Measurements from ENCODE around the gene UBN2. TPM values are rescaled to one million over a fixed set of nuclear protein-coding genes. Genes with fewer than 3 reads are reported as not detected.
"Not testable (repeated sequence)": the region's sequence is repeated elsewhere in the genome, so short reads cannot be mapped to it uniquely, and the experiment has no call there.

Gene UBN2
- total and polyA plus RNA-seq, 5 donors, result 3.1 to 20.2 (median 15.4) TPM

DNA sequence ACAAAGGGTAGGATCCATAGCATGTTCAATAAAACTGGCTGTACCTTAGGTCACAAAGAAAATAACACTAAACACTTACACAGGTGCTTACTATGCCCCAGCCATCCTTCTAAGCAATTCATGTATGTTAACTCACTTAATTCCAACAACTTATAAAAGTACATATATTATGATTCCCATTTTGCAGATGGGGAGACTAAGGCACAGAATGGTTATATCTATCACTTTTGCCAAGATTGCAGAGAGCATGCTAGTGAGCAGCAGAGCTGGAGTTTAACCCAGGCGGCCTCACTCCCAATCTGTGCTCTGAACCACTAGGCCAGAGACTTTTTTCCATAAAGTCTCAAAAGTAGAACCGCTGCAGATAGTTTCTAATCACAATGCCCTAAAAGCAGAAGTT is 18.9 kb upstream of the UBN2 start:
- Histone ChIP-seq H3K27me3 (ENCODE audit: control insufficient read depth, insufficient read depth) (no peaks in the 10 kb centered on the region), H3K27ac (ENCODE audit: low read length) (no peak overlapping the region), H3K4me1 (ENCODE audit: control insufficient read depth, insufficient read depth, low read length) (no peaks in the 10 kb centered on the region), H3K9me3 (ENCODE audit: control insufficient read depth, low read length) (no peaks in the 10 kb centered on the region), H3K4me3 (ENCODE audit: low read length) (no peak overlapping the region)
- 90% methylated on average over 2 of the region's 2 CpGs for WGBS
- ATAC-seq (no peak), DNase-seq (no peak)
- intact Hi-C loops (cut with DNase I), result no loop called here

DNA sequence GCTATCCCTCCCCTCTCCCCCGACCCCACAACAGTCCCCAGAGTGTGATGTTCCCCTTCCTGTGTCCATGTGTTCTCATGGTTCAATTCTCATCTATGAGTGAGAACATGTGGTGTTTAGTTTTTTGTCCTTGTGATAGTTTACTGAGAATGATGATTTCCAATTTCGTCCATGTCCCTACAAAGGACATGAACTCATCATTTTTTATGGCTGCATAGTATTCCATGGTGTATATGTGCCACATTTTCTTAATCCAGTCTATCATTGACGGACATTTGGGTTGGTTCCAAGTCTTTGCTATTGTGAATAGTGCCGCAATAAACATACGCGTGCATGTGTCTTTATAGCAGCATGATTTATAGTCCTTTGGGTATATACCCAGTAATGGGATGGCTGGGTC is 17.5 kb upstream of the UBN2 start:
- H3K27me3 ChIP-seq (ENCODE audit: control insufficient read depth, insufficient read depth); H3K4me1 ChIP-seq (ENCODE audit: control insufficient read depth, insufficient read depth, low read length); DNase-seq; H3K4me3 ChIP-seq (ENCODE audit: low read length); H3K9me3 ChIP-seq (ENCODE audit: control insufficient read depth, low read length); ATAC-seq; H3K27ac ChIP-seq (ENCODE audit: low read length); intact Hi-C loops (cut with DNase I): not testable (repeated sequence)
- WGBS, result 91% methylated on average over 6 of the region's 6 CpGs

DNA sequence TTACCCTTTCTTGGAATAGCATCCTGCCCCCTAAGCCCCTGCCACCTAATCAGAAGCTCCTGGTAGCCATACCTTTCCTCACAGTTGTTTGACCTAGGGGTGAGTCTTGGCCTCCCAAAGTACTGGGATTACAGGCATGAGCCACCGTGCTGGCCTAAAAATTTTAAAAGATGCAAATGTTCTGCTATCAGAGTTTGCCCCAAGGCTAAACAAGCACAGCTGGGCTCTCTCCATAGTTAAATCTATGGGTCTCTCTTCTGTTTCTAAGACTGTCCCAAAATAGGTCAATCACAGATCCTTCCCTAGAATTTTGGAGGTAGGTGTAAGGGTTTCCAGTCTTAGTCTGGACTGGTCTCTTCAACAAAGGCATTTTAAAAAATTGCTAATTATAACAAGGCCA is 12.9 kb upstream of the UBN2 start:
- no peaks in the 10 kb centered on the region for H3K9me3 ChIP-seq (ENCODE audit: control insufficient read depth, low read length)
- no peak overlapping the region for H3K27ac ChIP-seq (ENCODE audit: low read length)
- ATAC-seq (no peak), DNase-seq (no peak)
- intact Hi-C loops (cut with DNase I), result no loop called here
- 69% methylated on average over 1 of the region's 1 CpG for WGBS
- H3K4me1 ChIP-seq (ENCODE audit: control insufficient read depth, insufficient read depth, low read length), result no peaks in the 10 kb centered on the region
- no peaks in the 10 kb centered on the region for H3K27me3 ChIP-seq (ENCODE audit: control insufficient read depth, insufficient read depth)
- H3K4me3 ChIP-seq (ENCODE audit: low read length), result no peak overlapping the region

DNA sequence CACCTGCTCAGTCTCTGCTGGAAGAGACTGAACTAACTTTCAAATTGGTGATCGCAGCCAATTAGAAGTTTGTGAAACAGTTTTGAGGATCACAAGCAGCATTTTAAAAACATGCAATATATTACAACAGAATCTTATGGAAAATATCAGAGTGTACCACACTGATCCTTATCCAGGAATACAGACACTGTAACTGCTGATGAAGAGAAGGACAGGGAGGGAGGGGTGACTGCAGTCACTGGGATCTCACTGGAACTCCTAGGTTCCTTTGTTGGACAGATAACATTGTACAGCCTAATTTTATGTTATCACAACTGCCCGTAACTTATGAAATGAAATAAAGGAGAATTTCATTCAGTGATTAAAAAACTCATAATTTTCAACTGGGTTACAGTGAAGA is 6.8 kb upstream of the UBN2 start:
- ATAC-seq (no peak), DNase-seq (no peak)
- H3K4me3 ChIP-seq (ENCODE audit: low read length), result no peak overlapping the region
- H3K9me3 ChIP-seq (ENCODE audit: control insufficient read depth, low read length), result no peaks in the 10 kb centered on the region
- H3K27ac ChIP-seq (ENCODE audit: low read length), result no peak overlapping the region
- H3K27me3 ChIP-seq (ENCODE audit: control insufficient read depth, insufficient read depth), result no peaks in the 10 kb centered on the region
- no peaks in the 10 kb centered on the region for H3K4me1 ChIP-seq (ENCODE audit: control insufficient read depth, insufficient read depth, low read length)
- intact Hi-C loops (cut with DNase I), result no loop called here
- WGBS, result 80% methylated on average over 2 of the region's 2 CpGs

DNA sequence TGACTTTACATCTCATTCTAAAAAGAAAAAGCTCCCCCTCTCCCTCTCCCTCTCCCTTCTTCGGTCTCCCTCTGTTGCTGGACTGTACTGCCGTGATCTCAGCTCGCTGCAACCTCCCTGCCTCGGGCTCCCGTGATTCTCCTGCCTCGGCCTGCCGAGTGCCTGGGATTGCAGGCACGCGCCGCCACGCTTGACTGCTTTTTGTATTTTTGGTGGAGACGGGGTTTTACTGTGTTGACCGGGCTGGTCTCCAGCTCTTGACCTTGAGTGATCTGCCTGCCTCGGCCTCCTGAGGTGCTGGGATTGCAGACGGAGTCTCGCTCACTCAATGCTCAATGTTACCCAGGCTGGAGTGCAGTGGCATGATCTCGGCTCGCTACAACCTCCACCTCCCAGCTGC is 6.2 kb upstream of the UBN2 start:
- not testable (repeated sequence) for DNase-seq
- WGBS, result 93% methylated on average over 18 of the region's 18 CpGs

DNA sequence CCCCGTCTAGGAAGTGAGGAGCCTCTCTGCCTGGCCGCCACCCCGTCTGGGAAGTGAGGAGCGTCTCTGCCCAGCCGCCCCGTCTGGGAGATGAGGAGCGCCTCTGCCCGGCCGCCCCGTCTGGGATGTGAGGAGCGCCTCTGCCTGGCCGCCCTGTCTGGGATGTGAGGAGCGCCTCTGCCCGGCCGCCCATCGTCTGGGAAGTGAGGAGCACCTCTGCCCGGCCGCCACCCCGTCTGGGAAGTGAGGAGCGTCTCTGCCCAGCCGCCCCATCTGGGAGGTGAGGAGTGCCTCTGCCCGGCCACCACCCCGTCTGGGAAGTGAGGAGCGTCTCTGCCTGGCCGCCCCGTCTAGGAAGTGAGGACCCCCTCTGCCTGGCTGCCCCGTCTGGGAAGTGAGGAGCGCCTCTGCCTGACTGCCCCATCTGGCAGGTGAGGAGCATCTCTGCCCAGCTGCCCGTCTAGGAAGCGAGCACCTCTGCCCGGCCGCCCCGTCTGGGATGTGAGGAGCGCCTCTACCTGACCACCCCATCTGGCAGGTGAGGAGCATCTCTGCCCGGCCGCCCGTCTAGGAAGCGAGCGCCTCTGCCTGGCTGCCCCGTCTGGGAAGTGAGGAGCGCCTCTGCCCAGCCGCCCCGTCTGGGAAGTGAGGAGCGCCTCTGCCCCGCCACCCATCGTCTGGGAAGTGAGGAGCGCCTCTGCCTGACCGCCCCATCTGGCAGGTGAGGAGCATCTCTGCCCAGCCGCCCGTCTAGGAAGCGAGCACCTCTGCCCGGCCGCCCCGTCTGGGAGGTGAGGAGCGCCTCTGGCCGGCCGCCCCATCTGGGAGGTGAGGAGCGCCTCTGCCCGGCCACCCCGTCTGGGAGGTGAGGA is 5.5 kb upstream of the UBN2 start:
- H3K4me1 ChIP-seq (ENCODE audit: control insufficient read depth, insufficient read depth, low read length); ATAC-seq; H3K27me3 ChIP-seq (ENCODE audit: control insufficient read depth, insufficient read depth); H3K4me3 ChIP-seq (ENCODE audit: low read length); H3K9me3 ChIP-seq (ENCODE audit: control insufficient read depth, low read length); intact Hi-C loops (cut with DNase I); H3K27ac ChIP-seq (ENCODE audit: low read length): not testable (repeated sequence)
- peak in 2 of 3 donors; percentile 44 to 45 for DNase-seq
- 94% methylated on average over 60 of the region's 60 CpGs for WGBS

More for the DNA sequence above, 6.2 kb upstream of the UBN2 start:
- H3K9me3 ChIP-seq (ENCODE audit: control insufficient read depth, low read length); ATAC-seq; H3K4me1 ChIP-seq (ENCODE audit: control insufficient read depth, insufficient read depth, low read length); H3K27me3 ChIP-seq (ENCODE audit: control insufficient read depth, insufficient read depth); intact Hi-C loops (cut with DNase I); H3K4me3 ChIP-seq (ENCODE audit: low read length); H3K27ac ChIP-seq (ENCODE audit: low read length): not testable (repeated sequence)

DNA sequence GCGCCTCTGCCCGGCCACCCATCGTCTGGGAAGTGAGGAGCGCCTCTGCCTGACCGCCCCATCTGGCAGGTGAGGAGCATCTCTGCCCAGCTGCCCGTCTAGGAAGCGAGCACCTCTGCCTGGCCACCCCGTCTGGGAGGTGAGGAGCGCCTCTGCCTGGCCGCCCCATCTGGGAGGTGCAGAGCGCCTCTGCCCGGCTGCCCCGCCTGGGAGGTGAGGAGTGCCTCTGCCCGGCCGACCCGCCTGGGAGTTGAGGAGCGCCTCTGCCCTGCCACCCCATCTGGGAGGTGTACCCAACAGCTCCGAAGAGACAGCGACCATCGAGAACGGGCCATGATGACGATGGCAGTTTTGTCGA is 4.9 kb upstream of the UBN2 start:
- H3K27ac ChIP-seq (ENCODE audit: low read length); H3K27me3 ChIP-seq (ENCODE audit: control insufficient read depth, insufficient read depth); H3K9me3 ChIP-seq (ENCODE audit: control insufficient read depth, low read length); H3K4me3 ChIP-seq (ENCODE audit: low read length); intact Hi-C loops (cut with DNase I); H3K4me1 ChIP-seq (ENCODE audit: control insufficient read depth, insufficient read depth, low read length); ATAC-seq: not testable (repeated sequence)
- whole genome bisulfite sequencing, result 96% methylated on average over 23 of the region's 23 CpGs
- DNase-seq, result peak in 2 of 3 donors; percentile 30 to 41

DNA sequence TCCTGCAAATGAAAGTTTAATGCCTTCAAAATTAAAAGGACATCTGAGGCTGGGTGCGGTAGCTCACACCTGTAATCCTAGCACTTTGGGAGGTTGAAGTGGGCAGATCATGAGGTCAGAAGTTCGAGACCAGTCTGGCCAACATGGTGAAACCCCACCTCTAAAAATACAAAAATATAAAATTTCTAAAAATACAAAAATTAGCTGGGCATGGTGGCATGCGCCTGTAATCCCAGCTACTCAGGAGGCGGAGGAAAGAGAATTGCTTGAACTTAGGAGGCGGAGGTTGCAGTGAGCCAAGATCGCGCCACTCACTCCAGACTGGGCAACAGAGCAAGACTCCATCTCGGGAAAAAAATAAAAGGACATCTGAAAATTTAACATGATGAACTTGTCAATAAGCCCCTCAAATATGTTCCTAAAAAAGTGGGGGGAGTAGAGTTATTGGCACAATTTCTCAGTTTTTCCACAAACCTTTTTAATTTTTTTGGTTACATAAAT is 4.0 kb upstream of the UBN2 start:
- H3K27ac ChIP-seq (ENCODE audit: low read length), result not testable (repeated sequence)
- whole genome bisulfite sequencing, result 88% methylated on average over 8 of the region's 8 CpGs

DNA sequence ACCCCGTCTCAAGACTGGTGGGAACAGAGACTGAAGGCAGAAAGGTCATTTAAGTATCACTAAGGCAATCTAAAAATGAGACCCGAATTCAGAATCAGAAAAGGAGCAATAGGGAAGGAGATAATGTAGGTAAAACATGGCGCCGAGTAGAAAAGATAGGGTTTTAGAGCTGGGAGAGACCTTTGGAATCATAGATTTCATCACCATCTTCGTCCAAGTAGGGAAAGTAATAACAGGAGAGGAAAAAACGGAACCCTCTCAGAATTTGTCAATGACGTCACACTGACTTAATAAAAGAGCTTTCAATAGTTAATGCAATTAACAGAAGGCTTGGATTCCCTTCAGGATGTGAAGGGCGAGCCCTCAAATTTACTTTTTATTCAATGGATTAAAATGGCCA is 1.0 kb upstream of the UBN2 start:
- Histone ChIP-seq H3K27ac (ENCODE audit: low read length) (no peak overlapping the region), H3K4me1 (ENCODE audit: control insufficient read depth, insufficient read depth, low read length) (no peaks in the 10 kb centered on the region), H3K9me3 (ENCODE audit: control insufficient read depth, low read length) (no peaks in the 10 kb centered on the region), H3K4me3 (ENCODE audit: low read length) (peak overlapping the region; percentile 77), H3K27me3 (ENCODE audit: control insufficient read depth, insufficient read depth) (no peaks in the 10 kb centered on the region)
- WGBS, result 68% methylated on average over 8 of the region's 8 CpGs
- no peak for ATAC-seq
- intact Hi-C loops (cut with DNase I), result no loop called here
- no peak for DNase-seq

More for the DNA sequence above, 4.0 kb upstream of the UBN2 start:
- DNase-seq; intact Hi-C loops (cut with DNase I); ATAC-seq; H3K9me3 ChIP-seq (ENCODE audit: control insufficient read depth, low read length); H3K4me1 ChIP-seq (ENCODE audit: control insufficient read depth, insufficient read depth, low read length); H3K4me3 ChIP-seq (ENCODE audit: low read length); H3K27me3 ChIP-seq (ENCODE audit: control insufficient read depth, insufficient read depth): not testable (repeated sequence)

DNA sequence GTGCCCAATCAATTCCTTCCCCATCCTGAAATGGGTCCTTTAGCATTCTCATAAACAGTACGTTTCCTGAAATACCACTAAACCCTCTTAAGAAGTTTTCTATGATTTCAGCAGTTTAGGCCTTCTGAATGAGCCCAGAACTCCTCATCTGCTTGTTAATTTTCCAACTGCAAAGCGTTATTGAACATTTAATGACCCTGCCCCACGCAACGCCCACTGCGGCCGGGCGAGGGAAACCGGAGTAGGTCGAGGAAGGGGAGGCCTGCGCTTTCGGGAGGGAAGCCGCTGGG is 608 bp upstream of the UBN2 start:
- DNase-seq (no peak), ATAC-seq (no peak)
- no peaks in the 10 kb centered on the region for H3K9me3 ChIP-seq (ENCODE audit: control insufficient read depth, low read length)
- H3K27me3 ChIP-seq (ENCODE audit: control insufficient read depth, insufficient read depth), result no peaks in the 10 kb centered on the region
- no peaks in the 10 kb centered on the region for H3K4me1 ChIP-seq (ENCODE audit: control insufficient read depth, insufficient read depth, low read length)
- intact Hi-C loops (cut with DNase I), result no loop called here
- 4% methylated on average over 12 of the region's 12 CpGs for WGBS
- H3K4me3 ChIP-seq (ENCODE audit: low read length), result peak overlapping the region; percentile 77
- peak overlapping the region; percentile 76 for H3K27ac ChIP-seq (ENCODE audit: low read length)

DNA sequence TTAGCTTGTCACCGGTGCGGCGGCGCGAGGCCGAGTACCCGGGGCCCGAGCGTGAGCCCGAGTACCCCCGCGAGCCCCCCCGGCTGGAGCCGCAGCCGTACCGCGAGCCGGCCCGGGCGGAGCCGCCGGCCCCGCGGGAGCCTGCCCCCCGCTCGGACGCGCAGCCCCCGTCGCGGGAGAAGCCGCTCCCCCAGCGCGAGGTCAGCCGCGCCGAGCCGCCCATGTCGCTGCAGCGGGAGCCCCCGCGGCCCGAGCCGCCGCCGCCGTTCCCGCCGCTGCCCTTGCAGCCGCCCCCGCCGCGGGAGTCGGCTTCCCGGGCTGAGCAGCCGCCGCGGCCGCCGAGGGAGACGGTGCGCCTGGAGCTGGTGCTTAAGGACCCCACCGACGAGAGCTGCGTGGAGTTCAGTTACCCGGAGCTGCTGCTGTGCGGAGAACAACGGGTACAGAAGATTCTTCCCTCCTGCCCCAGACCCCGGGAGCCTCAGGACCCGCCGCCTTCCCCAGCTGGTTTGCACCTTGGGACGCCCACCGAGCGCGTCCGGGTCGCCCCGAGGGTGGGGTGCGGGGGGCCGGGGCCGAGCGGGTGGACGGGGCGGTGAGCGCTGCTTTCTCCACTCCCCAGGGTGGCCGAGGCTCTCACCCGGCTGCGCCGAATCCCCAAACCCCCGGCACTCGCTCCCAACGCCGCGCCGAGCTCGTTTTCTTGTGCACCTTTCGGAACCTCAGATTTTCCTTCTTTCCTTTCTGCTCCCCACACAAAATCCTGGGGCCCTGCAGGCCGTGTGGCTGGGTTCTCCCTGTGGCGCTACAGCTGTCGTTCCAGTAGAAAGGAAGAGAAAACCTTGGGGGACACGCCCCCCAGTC is 708 bp downstream of the UBN2 start:
- DNase-seq, result peak; percentile 22 to 74 (median 56)
- Histone ChIP-seq H3K27me3 (ENCODE audit: control insufficient read depth, insufficient read depth) (no peaks in the 10 kb centered on the region), H3K27ac (ENCODE audit: low read length) (peak overlapping the region; percentile 72), H3K4me3 (ENCODE audit: low read length) (peak overlapping the region; percentile 77), H3K4me1 (ENCODE audit: control insufficient read depth, insufficient read depth, low read length) (no peaks in the 10 kb centered on the region), H3K9me3 (ENCODE audit: control insufficient read depth, low read length) (no peaks in the 10 kb centered on the region)
- under 1% methylated on average over 101 of the region's 101 CpGs for WGBS
- intact Hi-C loops (cut with DNase I), result no loop called here
- peak; percentile 2 to 10 for ATAC-seq

Data from right cardiac atrium (tissue), 5 donors.